ENCODE measurements around the gene ZNF506. TPM values are rescaled to one million over a fixed set of nuclear protein-coding genes. Genes with fewer than 3 reads are reported as not detected.
"Not testable (repeated sequence)": the region's sequence is repeated elsewhere in the genome, so short reads cannot be mapped to it uniquely, and the experiment has no call there.

ZNF506 gene
- polyA plus RNA-seq, 3 donors from 2014 or later, result 15.7 to 19.4 (median 17.1) TPM

DNA sequence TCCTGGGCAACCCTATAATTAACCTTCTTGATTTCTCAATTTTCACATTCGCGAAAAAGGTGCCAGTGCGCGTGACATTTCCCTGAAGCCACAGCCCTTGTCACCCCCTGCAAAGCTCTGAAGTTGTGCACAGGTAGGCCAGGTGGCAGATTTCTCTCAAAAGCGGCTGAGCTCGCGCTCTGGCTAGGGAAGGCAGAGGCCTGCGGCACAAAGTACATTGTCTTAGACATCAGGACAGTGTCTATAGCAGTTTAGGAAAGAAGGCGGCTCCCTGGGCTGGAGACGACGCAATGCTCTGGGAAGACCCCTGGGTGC lies 45.7 kb downstream of the ZNF506 start:
- H3K4me1 Mint-ChIP-seq, result peaks cover 38 to 57% of the 10 kb centered on the region in 2 donors
- peaks cover 0 to 5% (median 0%) of the 10 kb centered on the region in 3 donors for H3K36me3 Mint-ChIP-seq
- H3K27me3 Mint-ChIP-seq (ENCODE audit: low read depth in 3 of 3), result peaks cover 0 to 1% (median 0%) of the 10 kb centered on the region in 3 donors
- no peak for DNase-seq
- H3K4me3 Mint-ChIP-seq, result peak overlapping the region; percentile 96 to 100 (median 99)
- H3K27ac Mint-ChIP-seq, result peak overlapping the region; percentile 95 to 97 (median 96)
- H3K9me3 Mint-ChIP-seq, result no peaks in the 10 kb centered on the region

DNA sequence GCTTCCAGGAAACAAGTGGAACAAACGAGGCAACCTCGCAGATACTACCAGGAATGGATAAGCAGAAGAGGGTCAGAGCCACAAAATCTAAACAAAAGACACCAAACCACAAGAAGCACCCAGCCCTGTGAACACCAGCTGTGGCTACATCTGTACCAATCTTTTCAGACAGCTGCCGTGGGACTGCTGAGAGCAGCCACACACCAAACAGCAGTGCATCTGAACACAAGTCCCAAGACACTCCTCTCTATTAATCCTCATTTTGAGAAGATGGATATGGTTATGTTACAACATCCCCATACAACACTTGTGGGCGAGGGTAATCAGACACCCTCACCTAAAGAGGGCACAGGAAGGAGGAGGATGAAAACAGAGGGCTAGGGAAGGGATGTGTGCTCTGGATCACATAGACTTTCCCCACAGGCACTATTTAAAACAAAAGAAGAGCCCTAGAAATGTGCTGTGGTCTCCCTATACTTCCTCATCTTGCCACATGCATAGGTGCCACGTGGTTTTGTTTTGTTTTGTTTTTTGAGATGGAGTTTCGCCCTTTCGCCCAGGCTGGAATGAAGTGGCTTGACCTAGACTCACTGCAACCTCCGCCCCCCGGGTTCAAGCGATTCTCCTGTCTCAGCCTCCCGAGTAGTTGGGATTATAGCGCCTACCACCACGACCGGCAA lies 47.1 kb downstream of the ZNF506 start:
- Mint-ChIP-seq H3K36me3 (peaks cover 0 to 5% (median 0%) of the 10 kb centered on the region in 3 donors), H3K27ac (peak overlapping the region in 1 of 6 donors; percentile 53), H3K9me3 (no peaks in the 10 kb centered on the region), H3K4me3 (peak overlapping the region; percentile 12 to 57 (median 24)), H3K27me3 (ENCODE audit: low read depth in 3 of 3) (peaks cover 0 to 1% (median 0%) of the 10 kb centered on the region in 3 donors), H3K4me1 (peaks cover 34 to 45% of the 10 kb centered on the region in 2 donors)
- DNase-seq, result no peak

DNA sequence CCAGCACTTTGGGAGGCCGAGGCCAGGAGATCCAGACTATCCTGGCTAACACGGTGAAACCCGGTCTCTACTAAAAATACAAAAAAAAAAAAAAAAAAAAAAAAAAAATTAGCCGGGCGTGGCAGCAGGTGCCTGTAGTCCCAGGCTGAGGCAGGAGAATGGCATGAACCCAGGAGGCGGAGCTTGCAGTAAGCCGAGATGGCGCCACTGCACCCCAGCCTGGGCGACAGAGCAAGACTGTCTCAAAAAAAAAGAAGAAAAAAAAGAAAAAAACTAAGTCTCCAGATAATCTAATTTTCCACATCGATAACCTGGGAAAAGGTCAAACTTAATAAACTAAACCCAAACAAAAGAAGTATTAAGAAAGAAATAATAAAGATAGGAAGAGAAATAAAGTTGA lies 49.6 kb downstream of the ZNF506 start:
- peaks cover 14 to 20% of the 10 kb centered on the region in 2 donors for H3K4me1 Mint-ChIP-seq
- not testable (repeated sequence) for H3K9me3 Mint-ChIP-seq; H3K36me3 Mint-ChIP-seq; H3K27me3 Mint-ChIP-seq (ENCODE audit: low read depth in 3 of 3); H3K4me3 Mint-ChIP-seq; DNase-seq; H3K27ac Mint-ChIP-seq

DNA sequence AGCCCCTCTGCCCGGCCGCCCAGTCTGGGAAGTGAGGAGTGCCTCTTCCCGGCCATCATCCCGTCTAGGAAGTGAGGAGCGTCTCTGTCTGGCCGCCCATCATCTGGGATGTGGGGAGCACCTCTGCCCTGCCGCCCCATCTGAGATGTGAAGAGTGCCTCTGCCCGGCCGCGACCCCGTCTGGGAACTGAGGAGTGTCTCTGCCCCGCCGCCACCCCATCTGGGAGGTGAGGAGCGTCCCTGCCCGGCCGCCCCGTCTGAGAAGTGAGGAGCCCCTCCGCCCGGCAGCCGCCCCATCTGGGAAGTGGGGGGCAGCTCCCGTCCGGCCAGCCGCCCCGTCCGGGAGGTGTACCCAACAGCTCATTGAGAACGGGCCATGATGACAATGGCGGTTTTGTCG lies 51.6 kb downstream of the ZNF506 start:
- H3K9me3 Mint-ChIP-seq; H3K27me3 Mint-ChIP-seq (ENCODE audit: low read depth in 3 of 3); DNase-seq; H3K36me3 Mint-ChIP-seq; H3K27ac Mint-ChIP-seq; H3K4me3 Mint-ChIP-seq; H3K4me1 Mint-ChIP-seq: not testable (repeated sequence)

DNA sequence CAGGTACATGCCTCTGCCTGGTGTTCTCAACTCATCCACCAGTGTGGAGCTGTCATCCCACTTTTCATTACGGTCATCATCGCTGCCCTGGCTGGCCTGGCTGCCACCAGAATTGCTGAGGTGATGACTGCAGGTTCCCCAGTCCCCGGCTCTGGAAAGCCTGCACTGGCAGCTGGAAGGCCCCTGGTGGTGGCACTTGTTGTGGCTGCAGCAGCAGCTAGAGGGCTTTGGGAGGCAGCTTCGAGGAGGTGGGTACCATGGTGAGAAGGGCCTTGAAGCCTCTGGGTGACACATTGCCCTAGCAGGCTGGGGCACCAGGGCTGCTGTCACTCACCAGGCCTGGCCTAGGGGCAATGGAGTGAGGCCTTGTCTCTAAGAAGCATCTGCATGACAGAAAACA lies 63.4 kb downstream of the ZNF506 start:
- Mint-ChIP-seq H3K36me3 (peaks cover 0 to 12% (median 9%) of the 10 kb centered on the region in 3 donors), H3K27ac (no peak overlapping the region), H3K4me1 (no peaks in the 10 kb centered on the region)

DNA sequence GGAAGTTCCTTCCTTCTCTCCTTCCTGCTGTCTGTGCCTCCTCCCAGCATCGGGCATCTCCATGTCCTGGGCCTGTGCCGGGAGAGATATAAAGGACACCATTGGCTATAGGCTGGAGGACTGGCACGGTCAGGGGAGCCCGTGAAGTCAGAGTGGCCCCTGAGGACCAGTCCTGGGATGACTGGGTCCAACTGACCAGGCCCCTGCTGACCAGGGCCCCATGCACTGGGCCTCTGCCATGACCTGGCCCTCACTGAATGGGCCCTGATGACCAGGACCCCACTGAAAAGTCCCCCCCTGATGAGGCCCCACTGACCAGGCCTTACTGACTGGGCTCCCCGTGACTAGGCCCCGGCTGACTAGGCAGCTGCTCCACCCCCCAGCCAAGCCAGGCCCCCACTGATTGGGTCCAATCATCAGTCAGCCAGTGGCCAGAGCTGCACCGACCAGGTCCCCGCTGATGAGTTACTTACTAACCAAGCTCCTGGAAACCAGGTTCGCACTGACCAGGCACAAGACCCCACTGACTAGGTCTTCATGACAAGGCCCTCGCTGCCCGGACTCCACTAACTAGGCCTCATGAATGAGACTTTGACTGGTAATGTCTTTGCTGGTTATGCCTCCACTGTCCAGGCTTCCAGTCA lies 68.7 kb downstream of the ZNF506 start:
- H3K27me3 Mint-ChIP-seq (ENCODE audit: low read depth in 3 of 3), result peaks cover 0 to 2% (median 0%) of the 10 kb centered on the region in 3 donors
- no peaks in the 10 kb centered on the region for H3K36me3 Mint-ChIP-seq
- no peaks in the 10 kb centered on the region for H3K4me1 Mint-ChIP-seq
- H3K9me3 Mint-ChIP-seq, result no peaks in the 10 kb centered on the region
- DNase-seq, result no peak
- H3K4me3 Mint-ChIP-seq, result no peak overlapping the region
- no peak overlapping the region for H3K27ac Mint-ChIP-seq

More for the DNA sequence above, 63.4 kb downstream of the ZNF506 start:
- Mint-ChIP-seq H3K27me3 (ENCODE audit: low read depth in 3 of 3) (no peaks in the 10 kb centered on the region), H3K4me3 (no peak overlapping the region), H3K9me3 (no peaks in the 10 kb centered on the region)
- DNase-seq, result no peak

DNA sequence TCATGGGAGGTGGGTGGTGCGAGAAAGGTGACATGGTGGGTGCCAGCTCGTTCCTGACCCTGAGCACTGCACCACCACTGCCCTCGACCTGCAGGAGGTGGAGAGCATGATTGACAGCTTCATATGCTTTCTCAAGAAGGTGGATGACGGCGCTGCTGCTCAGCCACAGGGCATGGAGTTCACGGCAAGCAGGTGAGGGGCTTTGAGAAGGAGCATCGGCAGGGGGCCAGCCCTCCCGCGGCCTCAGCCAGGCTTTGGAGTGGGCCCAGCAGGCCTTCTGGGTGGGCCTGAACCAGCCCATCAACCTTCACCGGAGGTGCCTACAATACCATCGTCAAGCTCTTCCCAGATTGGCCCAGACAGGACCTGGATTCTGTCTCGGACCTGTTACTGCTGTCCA lies 69.7 kb downstream of the ZNF506 start:
- Mint-ChIP-seq H3K36me3 (no peaks in the 10 kb centered on the region), H3K4me1 (no peaks in the 10 kb centered on the region), H3K4me3 (no peak overlapping the region), H3K27ac (no peak overlapping the region), H3K9me3 (no peaks in the 10 kb centered on the region), H3K27me3 (ENCODE audit: low read depth in 3 of 3) (peaks cover 0 to 2% (median 0%) of the 10 kb centered on the region in 3 donors)
- no peak for DNase-seq

DNA sequence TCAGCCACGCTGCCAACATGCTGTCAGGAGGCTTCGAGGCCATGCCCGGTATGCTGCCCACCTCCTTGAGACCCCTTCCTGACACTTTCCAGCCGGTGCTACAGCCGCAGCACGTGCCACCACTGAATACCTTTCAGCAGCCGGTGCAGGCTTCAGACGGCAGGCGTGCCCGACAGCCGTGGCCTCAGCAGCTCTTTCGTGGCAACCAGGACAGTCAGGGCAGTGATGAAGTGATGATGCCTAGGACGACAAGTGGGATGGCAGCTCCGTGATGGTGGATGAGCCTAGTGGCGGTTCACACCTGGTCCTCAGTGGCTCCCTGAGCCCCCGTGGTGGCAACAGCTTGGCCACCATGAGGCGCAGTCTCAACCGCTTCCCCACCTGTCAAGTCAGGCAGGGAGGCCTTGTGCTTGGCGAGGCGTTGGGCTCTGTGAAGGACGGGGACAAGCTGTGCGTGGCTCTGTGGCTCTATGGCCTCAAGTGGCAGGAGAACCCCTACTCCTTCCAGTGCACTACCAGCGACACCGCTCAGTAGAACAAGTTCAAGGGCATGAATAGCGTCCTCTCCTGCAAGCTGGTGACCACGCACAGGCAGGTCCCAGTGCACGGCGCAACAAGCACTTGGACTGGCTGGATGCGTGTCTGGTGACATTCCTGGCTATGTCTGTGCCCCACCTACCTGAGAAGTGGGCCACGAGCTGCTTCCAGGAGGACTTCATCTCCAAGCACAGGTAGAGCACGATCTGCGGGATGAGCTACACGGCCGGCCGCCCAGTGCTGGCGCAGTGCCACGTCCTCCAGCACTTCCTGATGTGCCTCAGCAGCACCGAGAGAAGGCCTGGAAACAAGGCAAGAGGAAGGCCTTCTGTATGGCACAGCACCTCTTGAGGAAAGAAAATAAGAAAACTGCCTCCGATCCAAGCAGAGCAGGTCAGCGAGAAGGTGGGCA lies 70.4 kb downstream of the ZNF506 start:
- Mint-ChIP-seq H3K27me3 (ENCODE audit: low read depth in 3 of 3) (peaks cover 0 to 2% (median 0%) of the 10 kb centered on the region in 3 donors), H3K4me3 (no peak overlapping the region), H3K9me3 (no peaks in the 10 kb centered on the region), H3K36me3 (no peaks in the 10 kb centered on the region), H3K27ac (no peak overlapping the region), H3K4me1 (no peaks in the 10 kb centered on the region)
- DNase-seq, result no peak

DNA sequence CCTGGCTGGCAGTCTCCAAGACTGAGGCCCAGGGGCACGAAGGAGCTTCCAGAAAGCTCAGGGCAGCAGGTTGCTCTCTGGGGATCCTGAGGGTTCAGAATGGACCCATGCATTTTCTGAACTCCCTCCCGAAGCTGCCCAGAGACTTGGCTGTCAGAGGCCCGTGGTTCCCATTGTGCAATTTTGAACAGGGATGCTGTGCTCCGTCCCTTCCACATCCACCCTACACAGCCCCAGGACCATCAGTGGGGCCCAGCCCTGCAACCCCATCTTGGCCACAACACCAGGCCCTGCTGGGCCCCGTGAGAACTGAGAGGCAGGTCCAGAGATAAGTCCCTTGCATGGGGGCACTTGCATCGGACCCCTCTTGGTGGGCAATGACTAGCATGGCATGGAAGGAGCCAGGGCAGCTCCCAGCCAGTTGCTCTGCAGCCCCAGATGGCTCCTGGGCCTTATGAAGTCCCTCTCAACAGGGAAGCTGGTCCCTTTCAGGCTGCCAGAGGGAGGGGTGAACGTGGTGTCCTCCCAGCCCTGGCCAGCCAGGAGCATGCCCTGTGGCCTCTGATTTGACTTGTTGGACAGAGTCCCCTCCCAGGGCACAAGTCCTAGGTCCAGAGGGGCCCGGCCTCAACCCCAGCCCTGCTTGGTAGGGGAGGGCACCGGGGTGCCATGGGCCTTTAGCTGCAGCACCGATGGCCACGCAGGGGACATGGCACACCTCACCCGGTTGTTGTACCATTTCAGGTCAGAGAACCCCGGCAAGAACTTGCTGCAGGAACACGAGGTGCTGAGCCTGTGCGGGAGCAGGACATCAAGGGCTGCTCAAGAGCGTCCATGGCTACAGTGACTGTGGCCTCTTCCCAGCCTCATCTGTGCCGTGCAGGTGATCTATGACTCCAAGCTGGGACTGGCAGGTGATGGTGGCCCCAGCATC lies 71.4 kb downstream of the ZNF506 start:
- Mint-ChIP-seq H3K27ac (no peak overlapping the region), H3K4me3 (no peak overlapping the region), H3K27me3 (ENCODE audit: low read depth in 3 of 3) (peaks cover 0 to 2% (median 0%) of the 10 kb centered on the region in 3 donors), H3K4me1 (no peaks in the 10 kb centered on the region), H3K9me3 (no peaks in the 10 kb centered on the region), H3K36me3 (no peaks in the 10 kb centered on the region)
- DNase-seq, result no peak

DNA sequence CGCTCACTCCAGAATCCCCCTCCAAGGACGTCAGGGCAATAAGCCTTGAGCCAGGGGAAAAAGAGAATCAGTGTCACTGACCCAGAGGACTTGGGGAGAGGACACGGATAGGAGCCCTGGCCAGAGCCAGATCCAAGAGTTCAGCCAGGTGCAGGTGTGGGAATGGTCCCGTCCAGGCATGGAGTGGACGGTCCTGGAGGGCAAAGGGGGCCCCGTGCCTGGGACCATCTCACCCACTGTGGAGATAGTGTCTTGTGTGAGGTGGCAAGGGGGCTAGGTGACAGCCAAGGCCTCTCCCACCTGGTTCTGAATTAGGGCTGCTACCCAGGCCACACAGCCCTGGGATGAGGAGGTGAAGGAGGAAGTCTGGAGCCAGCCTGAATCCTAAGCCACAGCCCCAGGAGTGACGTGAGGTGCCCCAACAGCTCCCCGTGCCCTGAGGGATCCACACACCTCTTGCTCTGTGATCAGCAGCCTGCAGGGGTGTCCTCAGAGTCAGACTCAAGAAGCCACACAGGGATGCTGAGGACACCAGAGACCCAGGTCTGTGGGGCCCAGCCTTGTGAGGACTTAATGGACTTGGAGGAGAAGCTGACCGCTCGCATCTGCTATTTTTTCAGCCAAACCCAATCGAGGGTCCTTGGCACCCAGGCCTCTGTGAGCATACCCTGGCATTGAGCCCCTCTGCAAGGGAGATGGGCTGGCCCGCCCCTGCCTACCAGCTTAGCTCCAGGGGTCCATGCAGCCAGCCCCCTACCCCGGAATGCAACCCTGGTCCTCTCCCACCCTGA lies 72.2 kb downstream of the ZNF506 start:
- H3K36me3 Mint-ChIP-seq, result no peaks in the 10 kb centered on the region
- H3K27me3 Mint-ChIP-seq (ENCODE audit: low read depth in 3 of 3), result peaks cover 0 to 5% (median 0%) of the 10 kb centered on the region in 3 donors
- no peaks in the 10 kb centered on the region for H3K4me1 Mint-ChIP-seq
- no peaks in the 10 kb centered on the region for H3K9me3 Mint-ChIP-seq
- no peak overlapping the region for H3K4me3 Mint-ChIP-seq
- H3K27ac Mint-ChIP-seq, result no peak overlapping the region
- no peak for DNase-seq

DNA sequence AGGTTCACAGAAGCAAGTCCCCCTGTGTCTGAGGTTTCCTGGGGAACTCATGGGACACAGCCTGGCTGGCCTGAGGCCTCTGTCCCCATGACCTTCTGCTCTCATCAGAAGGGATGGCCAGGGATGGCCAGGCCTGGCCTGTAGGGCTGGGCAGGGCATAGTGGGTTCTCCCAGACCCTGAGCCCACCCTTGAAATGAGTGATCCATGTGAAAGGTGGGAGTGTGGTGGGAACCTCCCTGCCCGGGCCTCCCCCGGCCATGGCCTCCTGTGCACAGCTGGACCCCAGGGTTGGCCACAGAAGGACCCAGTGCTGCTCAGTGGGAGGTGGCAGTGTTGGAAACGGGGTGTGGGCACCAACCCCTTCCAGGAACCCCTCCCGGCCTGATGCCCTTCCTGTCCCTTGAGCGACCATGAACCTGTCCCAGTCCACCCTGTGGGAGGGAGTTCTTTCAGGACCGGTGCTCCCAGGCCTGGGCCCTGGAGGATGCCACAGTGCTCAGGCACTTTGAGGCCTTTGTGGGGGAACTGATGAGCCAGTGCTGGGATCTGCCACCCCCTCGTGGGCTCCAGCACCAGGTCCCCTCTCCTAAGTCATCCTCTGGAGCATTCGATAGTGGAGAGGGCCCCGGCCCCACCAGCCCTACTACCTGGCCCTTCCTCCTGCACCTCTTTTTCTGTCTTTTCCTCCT lies 73.2 kb downstream of the ZNF506 start:
- DNase-seq, result no peak
- no peaks in the 10 kb centered on the region for H3K4me1 Mint-ChIP-seq
- no peak overlapping the region for H3K27ac Mint-ChIP-seq
- H3K36me3 Mint-ChIP-seq, result no peaks in the 10 kb centered on the region
- peaks cover 0 to 5% (median 0%) of the 10 kb centered on the region in 3 donors for H3K27me3 Mint-ChIP-seq (ENCODE audit: low read depth in 3 of 3)
- H3K4me3 Mint-ChIP-seq, result no peak overlapping the region
- H3K9me3 Mint-ChIP-seq, result no peaks in the 10 kb centered on the region
